SIG-M5 (cell line): Measurements from ENCODE around the gene OR51Q1.

Source experiments
- DNase-seq: peaks from one replicate; lab custom pipeline; 2025; lab: John Stamatoyannopoulos, UW

OR51Q1 gene, protein sequence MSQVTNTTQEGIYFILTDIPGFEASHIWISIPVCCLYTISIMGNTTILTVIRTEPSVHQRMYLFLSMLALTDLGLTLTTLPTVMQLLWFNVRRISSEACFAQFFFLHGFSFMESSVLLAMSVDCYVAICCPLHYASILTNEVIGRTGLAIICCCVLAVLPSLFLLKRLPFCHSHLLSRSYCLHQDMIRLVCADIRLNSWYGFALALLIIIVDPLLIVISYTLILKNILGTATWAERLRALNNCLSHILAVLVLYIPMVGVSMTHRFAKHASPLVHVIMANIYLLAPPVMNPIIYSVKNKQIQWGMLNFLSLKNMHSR

GRCh38 chr11:5421811-5422210 lies at the start of gene OR51Q1:
OR51Q1 (plus strand) TSS chr11:5422111; CDS start chr11:5422201, 90 bp downstream.
- DNase-seq, result no peak

GRCh38 chr11:5380740-5381342 lies 41.1 kb upstream of the OR51Q1 start:
- no peak for DNase-seq

DNA sequence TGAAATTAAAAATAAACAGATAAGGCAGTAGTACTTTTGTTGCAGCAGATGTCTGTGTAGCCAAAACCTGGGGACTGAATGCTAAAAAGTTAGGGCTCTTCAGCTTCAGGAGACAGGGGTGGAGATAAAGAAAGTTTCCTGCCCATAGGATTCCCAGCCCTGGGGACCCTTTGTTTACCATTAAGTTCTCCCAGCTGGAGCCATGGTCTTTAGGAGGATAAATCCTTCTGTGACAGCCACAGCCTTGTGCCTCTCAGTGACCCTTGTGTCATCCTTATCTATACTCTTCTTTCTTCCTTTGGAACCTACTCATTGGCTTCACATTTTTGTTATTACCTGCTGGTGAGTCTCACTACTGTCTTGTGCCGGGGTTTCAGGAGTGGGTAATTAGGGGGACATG lies 38.3 kb upstream of the OR51Q1 start, which contains the start of gene OR51M1:
Gene OR51M1 (plus strand): TSS at position 237 of the 400 bp plus-strand sequence. CDS start 5,587 bp downstream, outside the sequence.
- DNase-seq, result no peak

DNA sequence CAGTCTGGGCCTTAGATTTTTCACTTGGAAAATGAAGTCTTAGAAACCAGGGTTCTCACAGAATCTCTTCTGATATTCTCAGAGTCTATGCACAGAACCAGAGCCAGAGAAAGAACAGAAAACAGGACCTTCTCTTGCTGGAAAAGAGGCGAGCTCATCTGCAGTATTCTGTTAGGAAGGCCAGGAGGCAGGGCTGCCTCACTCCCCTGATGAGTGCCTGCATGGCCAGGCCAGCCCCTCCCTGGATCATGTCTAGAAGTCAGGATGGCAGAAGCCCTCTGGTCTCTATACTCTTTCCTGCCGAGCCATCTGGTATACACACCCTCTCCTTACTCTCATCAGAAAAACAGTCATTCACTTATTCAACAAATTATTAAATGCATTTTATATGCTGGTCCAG lies 37.6 kb upstream of the OR51Q1 start:
- DNase-seq, result no peak

DNA sequence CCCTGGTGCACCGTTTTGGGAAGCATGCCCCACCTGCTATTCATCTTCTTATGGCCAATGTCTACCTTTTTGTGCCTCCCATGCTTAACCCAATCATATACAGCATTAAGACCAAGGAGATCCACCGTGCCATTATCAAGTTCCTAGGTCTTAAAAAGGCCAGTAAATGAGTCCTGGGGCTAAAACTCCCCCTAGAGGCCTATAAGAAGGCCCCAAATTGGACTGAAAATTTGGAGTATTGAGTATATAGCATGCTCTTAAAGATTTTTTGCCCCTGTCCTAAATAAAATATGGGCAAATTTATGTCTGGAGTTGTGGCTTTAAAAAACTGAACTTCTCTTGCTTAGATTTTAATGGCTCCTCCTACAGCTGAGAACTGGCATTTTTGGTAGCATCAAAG lies 31.7 kb upstream of the OR51Q1 start:
- DNase-seq, result no peak

GRCh38 chr11:5394091-5394490 lies 27.8 kb upstream of the OR51Q1 start:
- no peak for DNase-seq

DNA sequence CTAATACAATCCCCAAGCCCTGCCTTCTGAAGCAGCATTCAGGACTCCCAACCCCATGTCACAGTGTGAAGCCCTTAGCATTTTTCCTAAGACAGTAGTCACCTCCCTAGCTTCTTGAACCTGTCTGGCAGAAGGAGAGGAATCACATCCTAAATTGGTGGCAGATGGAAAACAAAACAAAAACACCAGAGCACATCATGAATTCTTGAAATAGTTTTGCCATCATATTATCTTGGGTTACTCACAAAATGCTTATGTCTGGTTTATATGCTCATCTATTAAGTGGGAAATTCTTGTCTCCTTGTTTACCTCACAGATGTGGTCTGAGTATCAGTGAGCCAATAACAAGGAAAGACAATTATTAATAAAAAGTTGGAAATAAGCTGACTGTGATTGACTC lies 23.0 kb upstream of the OR51Q1 start:
- no peak for DNase-seq

- no peak for DNase-seq
Measured at GRCh38 chr11:5405173-5405572, 16.7 kb upstream of the OR51Q1 start.

DNA sequence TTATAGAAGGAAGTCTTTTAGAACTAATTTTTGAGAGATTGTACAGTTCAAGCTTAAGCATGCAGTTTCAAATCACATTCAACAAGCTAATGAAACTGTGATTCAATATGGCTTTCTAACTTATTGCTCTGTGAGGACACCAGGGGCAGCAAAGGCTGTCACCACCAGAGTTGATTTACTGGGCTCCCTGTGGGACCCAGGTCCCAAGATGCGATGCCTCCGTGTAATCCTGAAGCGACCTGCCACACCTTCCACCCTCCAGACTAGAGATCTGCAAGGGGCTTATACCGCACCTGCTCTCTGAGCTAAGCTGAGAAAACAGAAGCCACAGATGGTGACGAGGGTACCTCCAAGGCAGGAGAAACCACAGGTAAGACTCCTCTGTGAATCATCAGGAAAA lies 918 bp upstream of the OR51Q1 start:
- DNase-seq, result no peak

DNA sequence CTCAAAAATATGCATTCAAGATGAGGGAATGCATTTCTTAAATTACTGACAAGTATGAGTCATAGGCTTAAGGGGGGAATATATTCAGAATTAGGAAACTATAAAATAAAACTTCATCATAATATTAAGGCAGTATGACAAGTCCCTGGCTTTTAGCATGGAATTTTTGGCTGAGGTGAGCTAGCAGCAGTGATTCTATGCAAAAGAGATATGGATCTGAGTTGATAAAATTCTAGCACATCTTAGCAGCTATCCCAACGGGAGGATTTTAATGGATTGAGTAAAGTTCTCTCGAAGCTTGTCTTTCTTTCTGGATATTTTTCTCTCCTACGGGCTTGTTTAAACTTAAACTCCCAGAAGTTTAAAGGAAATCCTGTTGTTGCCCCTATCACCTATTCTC lies 1.2 kb downstream of the OR51Q1 start:
- no peak for DNase-seq

- DNase-seq, result no peak
Measured at GRCh38 chr11:5441414-5441813, 19.5 kb downstream of the OR51Q1 start, which contains the start of gene OR51I1. OR51I1 (minus strand) TSS chr11:5441514; CDS start chr11:5441514, 0 bp downstream.

- DNase-seq, result no peak
Measured at GRCh38 chr11:5443835-5444393, 22.0 kb downstream of the OR51Q1 start.

DNA sequence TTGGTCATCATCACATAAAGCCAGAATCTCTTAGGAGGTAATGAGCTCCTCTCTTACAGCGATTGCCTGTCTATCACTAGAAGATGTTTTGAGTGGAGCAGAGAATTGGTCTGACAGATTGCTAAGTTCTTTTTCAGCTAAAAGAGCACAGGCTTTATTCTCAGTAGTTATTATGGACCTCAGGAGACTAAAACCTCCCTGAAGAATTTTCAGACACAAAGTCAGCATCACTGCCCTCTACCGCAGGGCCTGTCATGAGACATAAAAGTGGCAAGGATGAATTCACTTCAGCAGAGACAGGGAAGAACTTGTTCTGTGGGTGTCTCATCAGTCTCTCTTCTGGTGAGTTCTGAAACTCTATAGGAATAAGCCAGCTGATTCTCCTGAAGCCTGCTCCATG lies 27.1 kb downstream of the OR51Q1 start, which contains the start of gene OR51I2:
Gene OR51I2 (plus strand): TSS at position 301 of the 400 bp plus-strand sequence. CDS start 4,166 bp downstream, outside the sequence.
- DNase-seq, result no peak

DNA sequence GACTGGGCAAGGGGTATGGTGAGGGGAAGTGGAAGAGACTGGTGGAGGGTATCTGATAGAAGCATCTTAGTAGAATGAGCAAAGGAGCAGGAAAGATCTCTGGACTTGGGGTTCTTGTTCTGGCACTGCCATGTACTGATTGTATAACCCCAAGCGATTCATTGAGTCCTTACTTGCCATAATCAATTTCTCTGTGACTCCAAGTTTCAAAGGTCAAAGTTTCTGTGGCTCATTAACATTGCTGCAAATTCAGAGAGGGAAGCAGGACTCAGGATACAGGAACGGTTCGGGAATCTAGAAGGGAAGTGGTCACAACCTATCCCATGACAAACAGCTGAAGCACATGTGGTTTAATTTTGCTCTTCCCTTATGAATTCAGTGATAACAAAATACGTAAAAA lies 27.5 kb downstream of the OR51Q1 start:
- DNase-seq, result no peak

DNA sequence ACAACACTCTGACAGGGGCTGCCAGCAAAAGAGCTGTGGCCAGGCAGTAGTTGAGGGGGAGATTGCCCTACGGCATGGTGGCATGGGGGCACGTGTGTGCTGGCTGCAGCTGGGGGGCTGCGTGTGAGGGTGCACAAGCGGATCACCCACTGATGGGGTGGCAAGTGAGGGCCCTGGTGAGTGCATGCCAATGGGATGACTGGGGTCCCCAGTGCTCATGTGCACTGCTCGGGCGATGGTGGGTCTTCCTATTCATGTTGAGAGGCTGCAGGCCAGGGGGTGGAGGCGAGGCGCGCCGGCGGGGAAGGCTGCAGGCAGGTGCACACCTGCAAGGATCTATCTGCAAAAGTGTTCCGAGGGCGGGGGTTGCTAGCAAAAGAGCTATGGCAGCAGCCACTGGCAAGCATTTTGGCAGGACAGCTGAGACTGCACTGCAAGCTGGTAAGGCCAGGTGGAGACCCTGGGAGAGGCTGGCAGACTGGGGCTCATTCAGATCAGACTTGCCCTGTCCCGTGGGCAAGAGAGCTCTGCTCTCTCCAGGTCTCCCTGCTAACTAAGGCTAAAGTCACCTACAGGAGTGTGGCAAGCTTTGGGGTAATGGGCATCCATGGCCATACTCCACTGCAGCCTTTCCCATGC lies 39.2 kb downstream of the OR51Q1 start:
- no peak for DNase-seq

- no peak for DNase-seq
Measured at GRCh38 chr11:5467527-5467926, 45.6 kb downstream of the OR51Q1 start.
